Kidney (tissue), 14 donors: Measurements from ENCODE around the gene UBTD1. TPM values are rescaled to one million over a fixed set of nuclear protein-coding genes. Genes with fewer than 3 reads are reported as not detected.

Experiments used
- DNase-seq, 5 donors: peaks; one replicate each; pipeline ENCODE4 v3.0.0-alpha.2; 2013 to 2020
- FAIRE-seq: peaks from 2 replicates; lab custom pipeline; 2012; peaks lifted over from hg19 to GRCh38; lab: Jason Lieb, UNC
- H3K27ac ChIP-seq, 2 donors: one replicate each; pipeline ENCODE4 v1.7.0; 2013; ENCODE audit warnings: low read depth in 2 of 2, low read length in 2 of 2, inconsistent platforms in 1 of 2
- H3K27me3 ChIP-seq: one replicate; pipeline ENCODE4 v1.7.1; 2013; ENCODE audit warnings: low read length, inconsistent platforms; ENCODE audit not compliant: control insufficient read depth, insufficient read depth
- H3K36me3 ChIP-seq, 3 donors: one replicate each; pipeline versions ENCODE4 v1.7.0 to v1.7.1; 2013; ENCODE audit warnings: low read length in 3 of 3, control low read depth in 1 of 3, inconsistent platforms in 1 of 3; ENCODE audit not compliant: insufficient read depth in 3 of 3, control insufficient read depth in 2 of 3
- H3K4me1 ChIP-seq, 3 donors: one replicate each; pipeline versions ENCODE4 v1.7.0 to v1.7.1; 2013; ENCODE audit warnings: low read length in 3 of 3, inconsistent platforms in 1 of 3, low read depth in 1 of 3; ENCODE audit not compliant: control insufficient read depth in 2 of 3, insufficient read depth in 2 of 3
- H3K4me3 ChIP-seq, 3 donors: one replicate each; pipeline versions ENCODE4 v1.7.0 to v1.8.1; 2013; ENCODE audit warnings: low read length in 3 of 3, control low read depth in 1 of 3, inconsistent platforms in 1 of 3
- H3K9ac ChIP-seq, 3 donors: one replicate each; pipeline versions ENCODE4 v1.7.0 to v1.7.1; 2013; ENCODE audit warnings: low read length in 3 of 3, control low read depth in 1 of 3, inconsistent platforms in 1 of 3
- H3K9me3 ChIP-seq, 3 donors: one replicate each; pipeline versions ENCODE4 v1.7.0 to v1.7.1; 2013; ENCODE audit warnings: low read length in 3 of 3, control low read depth in 1 of 3, inconsistent platforms in 1 of 3; ENCODE audit not compliant: control insufficient read depth in 2 of 3, insufficient read depth in 1 of 3
- intact Hi-C: fragments of 100-400 bp; cut with DNase I; formaldehyde crosslinking; loops from one replicate; pipeline ENCODE4 v1.11.1; 2022
- polyA plus RNA-seq: library from polyadenylated mRNA; stranded (reverse); fragments of 350-450 nt; fragmentation: Illumina TruSeq; extraction: RNeasy Lipid Tissue Mini Kit (QIAGEN cat#74804); gene quantifications from one replicate; pipeline ENCODE4 v1.2.3, GENCODE V29; 2014; ENCODE audit warnings: low read depth, low replicate concordance; ENCODE audit not compliant: insufficient read depth
- total RNA-seq: library from RNA; stranded (reverse); fragmentation: NEBNext Ultra II Directional; extraction: Animal tissue kit (Norgen Biotek cat#: 25700); gene quantifications from one replicate; pipeline ENCODE4 v1.2.1, GENCODE V29; 2021
- TF ChIP-seq, protein P1 (sequence below): IDR thresholded peaks from 3 replicates; pipeline ENCODE4 v1.5.1; 2012; ENCODE audit warnings: mild to moderate bottlenecking, moderate library complexity, borderline replicate concordance; ENCODE audit not compliant: insufficient read depth; ENCODE audit errors: extremely low read depth
- donor health status: control.
- donor health status: control.
- donor health status: control.
- donor health status: control.
- donor health status: control.
- donor health status: DM: yes; HTN: yes; CAD: no.
- donor health status: Normal renal cell carcinoma (clear cell type).

UBTD1 gene
- total and polyA plus RNA-seq, 2 donors from 2014 or later, result 17.4 to 26.1 TPM

DNA sequence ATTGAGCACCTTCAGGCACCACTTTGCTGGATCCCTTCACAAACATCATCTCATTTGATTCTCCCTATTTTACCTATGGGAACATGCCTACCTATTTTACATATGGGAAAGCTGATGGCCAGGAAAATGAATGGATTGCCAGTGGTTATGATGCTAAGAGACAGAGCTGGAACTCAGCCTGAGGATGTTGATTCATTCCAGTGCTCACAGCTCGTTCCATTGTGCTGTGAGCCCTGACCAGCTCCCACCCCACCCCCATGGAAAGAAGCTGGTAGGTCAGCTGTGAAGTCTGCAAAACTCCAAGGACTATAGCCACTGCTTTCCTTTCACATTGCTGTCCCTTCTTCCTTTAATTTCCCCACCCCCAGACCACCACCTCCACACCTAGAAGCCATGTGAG, 9.6 kb downstream of the UBTD1 start:
- Histone ChIP-seq H3K9ac (no peak overlapping the region), H3K27me3 (no peaks in the 10 kb centered on the region), H3K4me1 (peaks cover 0 to 3% (median 0%) of the 10 kb centered on the region in 3 donors), H3K9me3 (no peaks in the 10 kb centered on the region), H3K36me3 (no peaks in the 10 kb centered on the region), H3K4me3 (no peak overlapping the region), H3K27ac (no peak overlapping the region)
- TF ChIP-seq, protein P1, sequence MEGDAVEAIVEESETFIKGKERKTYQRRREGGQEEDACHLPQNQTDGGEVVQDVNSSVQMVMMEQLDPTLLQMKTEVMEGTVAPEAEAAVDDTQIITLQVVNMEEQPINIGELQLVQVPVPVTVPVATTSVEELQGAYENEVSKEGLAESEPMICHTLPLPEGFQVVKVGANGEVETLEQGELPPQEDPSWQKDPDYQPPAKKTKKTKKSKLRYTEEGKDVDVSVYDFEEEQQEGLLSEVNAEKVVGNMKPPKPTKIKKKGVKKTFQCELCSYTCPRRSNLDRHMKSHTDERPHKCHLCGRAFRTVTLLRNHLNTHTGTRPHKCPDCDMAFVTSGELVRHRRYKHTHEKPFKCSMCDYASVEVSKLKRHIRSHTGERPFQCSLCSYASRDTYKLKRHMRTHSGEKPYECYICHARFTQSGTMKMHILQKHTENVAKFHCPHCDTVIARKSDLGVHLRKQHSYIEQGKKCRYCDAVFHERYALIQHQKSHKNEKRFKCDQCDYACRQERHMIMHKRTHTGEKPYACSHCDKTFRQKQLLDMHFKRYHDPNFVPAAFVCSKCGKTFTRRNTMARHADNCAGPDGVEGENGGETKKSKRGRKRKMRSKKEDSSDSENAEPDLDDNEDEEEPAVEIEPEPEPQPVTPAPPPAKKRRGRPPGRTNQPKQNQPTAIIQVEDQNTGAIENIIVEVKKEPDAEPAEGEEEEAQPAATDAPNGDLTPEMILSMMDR, result no peak
- no peak for FAIRE-seq
- DNase-seq, result peak in 1 of 5 donors; percentile 67
- intact Hi-C loops, result no loop called here

- FAIRE-seq, result no peak
- no peak overlapping the region for H3K27ac ChIP-seq
- H3K36me3 ChIP-seq, result no peaks in the 10 kb centered on the region
- DNase-seq, result no peak
- H3K4me1 ChIP-seq, result peaks cover 0 to 3% (median 0%) of the 10 kb centered on the region in 3 donors
- H3K9ac ChIP-seq, result no peak overlapping the region
- H3K9me3 ChIP-seq, result no peaks in the 10 kb centered on the region
- no peaks in the 10 kb centered on the region for H3K27me3 ChIP-seq
- TF ChIP-seq, protein P1, result no peak
- intact Hi-C loops, result no loop called here
- H3K4me3 ChIP-seq, result no peak overlapping the region
These were observed 10.5 kb downstream of the UBTD1 start for GRCh38 chr10:97509120-97509680.

DNA sequence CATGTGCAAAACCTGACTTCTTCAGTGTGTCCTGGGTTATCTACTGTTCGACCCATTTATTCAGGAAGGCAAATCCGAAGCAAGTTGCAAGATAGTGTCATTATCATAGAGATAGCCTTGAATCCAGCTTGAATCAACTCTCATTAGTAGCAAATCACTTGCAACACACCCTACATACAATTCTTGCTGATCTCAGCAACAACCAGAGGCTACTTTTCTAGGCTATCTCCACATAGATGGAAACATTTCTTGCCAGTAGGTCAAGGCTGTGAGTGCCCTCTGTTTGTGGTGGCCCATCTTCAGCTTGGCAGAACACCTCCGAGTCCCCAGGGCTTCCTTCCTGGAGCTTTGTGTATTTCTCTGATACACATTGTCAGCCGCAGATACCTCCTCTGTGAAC, 12.0 kb downstream of the UBTD1 start:
- Histone ChIP-seq H3K4me1 (peaks cover 0 to 6% (median 0%) of the 10 kb centered on the region in 3 donors), H3K9me3 (no peaks in the 10 kb centered on the region), H3K4me3 (no peak overlapping the region), H3K27ac (no peak overlapping the region), H3K27me3 (no peaks in the 10 kb centered on the region), H3K36me3 (no peaks in the 10 kb centered on the region), H3K9ac (no peak overlapping the region)
- intact Hi-C loops, result no loop called here
- TF ChIP-seq, protein P1, result no peak
- FAIRE-seq (no peak), DNase-seq (no peak)
